Measurements from ENCODE around the gene NR5A2. TPM values are rescaled to one million over a fixed set of nuclear protein-coding genes. Genes with fewer than 3 reads are reported as not detected.

The NR5A2 gene
- total RNA-seq, 1 donor from 2014 or later: 1.4 TPM

GRCh38 chr1:200226969-200227303 is 199.4 kb downstream of the NR5A2 start:
- Histone ChIP-seq H3K4me3 (no peak overlapping the region), H3K9me3 (no peaks in the 10 kb centered on the region), H3K27ac (no peak overlapping the region), H3K27me3 (ENCODE audit: low read depth) (no peaks in the 10 kb centered on the region), H3K4me1 (peaks cover 11% of the 10 kb centered on the region), H3K36me3 (no peaks in the 10 kb centered on the region)
- no peak for TF ChIP-seq CTCF (IDR thresholded peaks at IDR 0.05)
- DNase-seq: no peak
- intact Hi-C loops (cut with DNase I): no loop called here
- ATAC-seq: no peak
